ENCODE measurements around the gene CD164. TPM values are rescaled to one million over a fixed set of nuclear protein-coding genes. Genes with fewer than 3 reads are reported as not detected.

The CD164 gene
- total and polyA plus RNA-seq, 12 donors: 88.5 to 180 (median 130) TPM

- no peaks in the 10 kb centered on the region for H3K27me3 ChIP-seq
- no peak for DNase-seq
- H3K27ac ChIP-seq: peak overlapping the region; percentile 96 to 100 (median 99)
- no peaks in the 10 kb centered on the region for H3K9me3 ChIP-seq
- intact Hi-C loops (cut with DNase I): loop anchor here (1.0 to 10.0 kb wide), 20 partner anchors 51 to 829 kb away; partner anchors contain the start of genes SESN1 (in 4 of the 10), CEP57L1 (in 3 of the 10), PPIL6 (in 3 of the 10) and SMPD2 (in 3 of the 10)
- no peak for ATAC-seq
- peaks cover 0 to 9% (median 0%) of the 10 kb centered on the region in 9 donors for H3K36me3 ChIP-seq
- peak overlapping the region in 9 of 10 donors; percentile 75 to 96 (median 85) for H3K4me3 ChIP-seq
- 12 to 18% methylated on average over 5 of the region's 5 CpGs for WGBS, 2 donors
- H3K4me1 ChIP-seq: peaks cover 0 to 44% (median 34%) of the 10 kb centered on the region in 9 donors
- no peak for TF ChIP-seq CTCF (IDR thresholded peaks at IDR 0.05)
Measured at GRCh38 chr6:109383438-109383940, 1.2 kb upstream of the CD164 start.

GRCh38 chr6:109382576-109383437 is 540 bp upstream of the CD164 start:
- TF ChIP-seq CTCF (IDR thresholded peaks at IDR 0.05): peak; percentile 15 to 82 (median 61)
- intact Hi-C loops (cut with DNase I): loop anchor here (1.0 to 10.0 kb wide), 24 partner anchors 52 to 828 kb away; partner anchors contain the start of genes SESN1 (in 5 of the 10), PPIL6 (in 4 of the 10), SMPD2 (in 4 of the 10) and CEP57L1 (in 3 of the 10)
- H3K36me3 ChIP-seq: peaks cover 0 to 16% (median 0%) of the 10 kb centered on the region in 9 donors
- DNase-seq (peak; percentile 92 to 93), ATAC-seq (peak; percentile 92 to 98 (median 96))
- 0 to 1% methylated on average over 42 of the region's 42 CpGs for WGBS, 2 donors
- peak overlapping the region; percentile 96 to 100 (median 99) for H3K27ac ChIP-seq
- peak overlapping the region; percentile 75 to 96 (median 86) for H3K4me3 ChIP-seq
- peaks cover 0 to 51% (median 41%) of the 10 kb centered on the region in 9 donors for H3K4me1 ChIP-seq
- no peaks in the 10 kb centered on the region for H3K9me3 ChIP-seq
- no peaks in the 10 kb centered on the region for H3K27me3 ChIP-seq

GRCh38 chr6:109381061-109381746 is 1.1 kb downstream of the CD164 start:
- peak overlapping the region; percentile 96 to 100 (median 99) for H3K27ac ChIP-seq
- ATAC-seq (no peak), DNase-seq (no peak)
- no peak for TF ChIP-seq CTCF (IDR thresholded peaks at IDR 0.05)
- intact Hi-C loops (cut with DNase I): loop anchor here (5.0 to 10.0 kb wide), 15 partner anchors 54 to 826 kb away; partner anchors contain the start of genes SESN1 (in 3 of the 10), AK9 (in 2 of the 10), CEP57L1 (in 2 of the 10) and FIG4 (in 2 of the 10)
- H3K4me1 ChIP-seq: peaks cover 0 to 65% (median 47%) of the 10 kb centered on the region in 9 donors
- no peaks in the 10 kb centered on the region for H3K27me3 ChIP-seq
- peaks cover 0 to 32% (median 3%) of the 10 kb centered on the region in 9 donors for H3K36me3 ChIP-seq
- peak overlapping the region; percentile 75 to 96 (median 86) for H3K4me3 ChIP-seq
- WGBS, 2 donors: 1% methylated on average over 25 of the region's 25 CpGs
- H3K9me3 ChIP-seq: no peaks in the 10 kb centered on the region
